GM23338 (cell line): ENCODE results near the gene DMD. TPM values are rescaled to one million over a fixed set of nuclear protein-coding genes. Genes with fewer than 3 reads are reported as not detected.

Experiments
- ATAC-seq: fragments of 200-7000 bp; cut with Tn5 transposase; 3 replicates; pipeline ENCODE4 v1.9.1; 2020
- DNase-seq: peaks from one replicate; pipeline ENCODE4 v3.0.0-alpha.2; 2015; ENCODE audit warnings: low spot score
- H2AFZ ChIP-seq: fragments of 200-600 bp; sonication (generic); 2 replicates; pipeline ENCODE4 v1.8.0; 2016; ENCODE audit warnings: antibody characterized with exemption, mild to moderate bottlenecking, moderate library complexity
- H3F3A ChIP-seq: fragments of 200-600 bp; sonication (generic); replicated peaks from 2 replicates; pipeline ENCODE4 v1.8.0; 2017; ENCODE audit warnings: antibody characterized with exemption, mixed run types, low read depth
- H3K27ac ChIP-seq: fragments of 200-600 bp; sonication (generic); 2 replicates; pipeline ENCODE4 v1.6.1; 2016; ENCODE audit warnings: low read depth
- H3K27me3 ChIP-seq: fragments of 200-600 bp; sonication (generic); 2 replicates; pipeline ENCODE4 v1.8.0; 2016; ENCODE audit warnings: mild to moderate bottlenecking, mixed run types, moderate library complexity; ENCODE audit not compliant: insufficient read depth
- H3K36me3 ChIP-seq: fragments of 200-600 bp; sonication (generic); 2 replicates; pipeline ENCODE4 v1.8.0; 2016; ENCODE audit warnings: mild to moderate bottlenecking; ENCODE audit not compliant: insufficient read depth
- H3K4me1 ChIP-seq: fragments of 200-600 bp; sonication (generic); 2 replicates; pipeline ENCODE4 v1.8.0; 2016; ENCODE audit warnings: mild to moderate bottlenecking, moderate library complexity; ENCODE audit not compliant: insufficient read depth
- H3K4me2 ChIP-seq: fragments of 200-600 bp; sonication (generic); 2 replicates; pipeline ENCODE4 v1.7.1; 2017; ENCODE audit warnings: mixed run types
- H3K4me3 ChIP-seq: fragments of 200-600 bp; sonication (generic); 2 replicates; pipeline ENCODE4 v1.6.1; 2016; ENCODE audit warnings: mixed run types
- H3K79me2 ChIP-seq: fragments of 200-600 bp; sonication (generic); replicated peaks from 2 replicates; pipeline ENCODE4 v1.8.0; 2017; ENCODE audit warnings: mild to moderate bottlenecking; ENCODE audit not compliant: insufficient read depth
- H3K9me2 ChIP-seq: fragments of 200-600 bp; sonication (generic); 2 replicates; pipeline ENCODE4 v1.8.0; 2017; ENCODE audit not compliant: insufficient read depth
- H4K20me1 ChIP-seq: fragments of 200-600 bp; sonication (generic); replicated peaks from 2 replicates; pipeline ENCODE4 v1.8.0; 2017; ENCODE audit warnings: mild to moderate bottlenecking; ENCODE audit not compliant: insufficient read depth
- H3K27ac Mint-ChIP-seq: 2 replicates; pipeline ENCODE4 v1.8.0; 2020; ENCODE audit warnings: inconsistent platforms, mild to moderate bottlenecking, moderate library complexity, mixed read lengths
- H3K27me3 Mint-ChIP-seq: 3 replicates; pipeline ENCODE4 v1.8.0; 2022; ENCODE audit warnings: low read depth, mild to moderate bottlenecking, moderate library complexity, mixed read lengths, inconsistent platforms; ENCODE audit not compliant: insufficient read depth, poor library complexity
- H3K36me3 Mint-ChIP-seq: 3 replicates; pipeline ENCODE4 v1.8.0; 2021; ENCODE audit warnings: low read depth, mild to moderate bottlenecking, inconsistent platforms, moderate library complexity, mixed read lengths
- H3K4me1 Mint-ChIP-seq: 3 replicates; pipeline ENCODE4 v1.8.0; 2020; ENCODE audit warnings: mild to moderate bottlenecking, inconsistent platforms, mixed read lengths
- H3K4me3 Mint-ChIP-seq: 3 replicates; pipeline ENCODE4 v1.8.0; 2021; ENCODE audit warnings: moderate library complexity, mild to moderate bottlenecking, inconsistent platforms, mixed read lengths
- H3K9me3 Mint-ChIP-seq: 3 replicates; pipeline ENCODE4 v1.8.0; 2020; ENCODE audit warnings: moderate library complexity, mild to moderate bottlenecking, inconsistent platforms, mixed read lengths
- EZH2 ChIP-seq: fragments of 200-600 bp; sonication (generic); IDR thresholded peaks from one replicate; pipeline ENCODE4 v1.8.0; 2017; ENCODE audit warnings: antibody characterized with exemption, mild to moderate bottlenecking, low read depth; ENCODE audit not compliant: unreplicated experiment
- EZH2phosphoT487 ChIP-seq: fragments of 200-600 bp; sonication (generic); IDR thresholded peaks from one replicate; pipeline ENCODE4 v1.8.1; 2018; ENCODE audit warnings: antibody characterized with exemption; ENCODE audit not compliant: unreplicated experiment
- JUNB ChIP-seq: IDR thresholded peaks from one replicate; pipeline ENCODE4 v1.6.1; 2016; ENCODE audit warnings: antibody characterized with exemption; ENCODE audit not compliant: unreplicated experiment
- NANOG ChIP-seq: IDR thresholded peaks from 2 replicates; pipeline ENCODE4 v1.6.1; 2016; ENCODE audit warnings: antibody characterized with exemption, borderline replicate concordance
- POLR2AphosphoS5 ChIP-seq: IDR thresholded peaks from 2 replicates; pipeline ENCODE4 v1.6.1; 2016; ENCODE audit warnings: antibody characterized with exemption, low read depth
- STAT1 ChIP-seq: IDR thresholded peaks from one replicate; pipeline ENCODE4 v1.6.1; 2016; ENCODE audit warnings: antibody characterized with exemption; ENCODE audit not compliant: unreplicated experiment
- ZNF114 ChIP-seq: fragments of 250-450 bp; sonication (Bioruptor Pico); IDR thresholded peaks from 2 replicates; pipeline ENCODE4 v1.5.0; 2020; ENCODE audit warnings: mild to moderate bottlenecking, moderate library complexity
- ZNF331 ChIP-seq: fragments of 250-450 bp; sonication (Bioruptor Pico); IDR thresholded peaks from 2 replicates; pipeline ENCODE4 v1.5.0; 2020; ENCODE audit warnings: low read depth, mild to moderate bottlenecking, moderate library complexity
- polyA plus RNA-seq: library from polyadenylated mRNA; unstranded; fragments of >200 nt; fragmentation: Nextera tagmentation; extraction: Ambion mirVana; gene quantifications from 2 replicates; pipeline ENCODE4 v1.2.1, GENCODE V29; 2016
- total RNA-seq: library from RNA; depleted of rRNA; stranded (reverse); fragments of >200 nt; shearing (Covaris generic); gene quantifications from 2 replicates; pipeline ENCODE4 v1.2.3, GENCODE V29; 2014
- TF ChIP-seq, protein P1 (sequence below): IDR thresholded peaks from 2 replicates; pipeline ENCODE4 v1.6.1; 2016; ENCODE audit warnings: antibody characterized with exemption
- TF ChIP-seq, protein P2 (sequence below): fragments of 250-450 bp; sonication (Bioruptor Pico); IDR thresholded peaks from 2 replicates; pipeline ENCODE4 v1.5.0; 2020; ENCODE audit warnings: mild to moderate bottlenecking, moderate library complexity
- TF ChIP-seq, protein P3 (sequence below), 2 experiments: fragments of 200-600 bp in 1 of 2; sonication (generic) in 1 of 2; conservative IDR thresholded peaks; 2 replicates each; pipeline versions ENCODE4 v1.5.1 to v1.6.1; 2016 to 2017; ENCODE audit warnings: antibody characterized with exemption in 2 of 2, low read depth in 2 of 2, mild to moderate bottlenecking in 2 of 2, moderate library complexity in 1 of 2

The DMD gene
- total and polyA plus RNA-seq, 2 experiments from 2014 or later, result 4.5 to 7.6 TPM

DNA sequence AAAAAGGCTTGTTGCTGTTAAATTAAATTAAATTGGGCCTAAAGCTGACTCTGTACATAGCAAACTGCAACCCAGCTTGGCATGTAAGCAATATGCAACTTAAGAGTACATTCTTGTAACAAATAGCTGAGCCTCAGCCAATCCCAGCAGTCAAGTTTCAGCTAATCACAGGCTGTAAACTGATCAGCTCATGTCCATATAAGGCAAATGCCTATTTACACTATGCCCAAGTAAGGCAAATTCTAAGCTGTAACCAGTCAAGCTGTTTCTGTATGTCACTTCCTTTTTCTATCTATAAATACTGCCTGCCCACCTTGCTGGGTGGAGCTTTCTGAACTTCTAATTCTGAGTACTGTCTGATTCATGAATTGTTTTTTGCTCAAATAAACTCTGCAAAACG is 1710.4 kb downstream of the DMD start:
- H4K20me1 ChIP-seq, result no peaks in the 10 kb centered on the region
- no peaks in the 10 kb centered on the region for H3K27me3 Mint-ChIP-seq
- H3K36me3 Mint-ChIP-seq, result no peaks in the 10 kb centered on the region
- H3K4me3 ChIP-seq, result no peak overlapping the region
- H3K79me2 ChIP-seq, result no peaks in the 10 kb centered on the region
- peak; percentile 5 for DNase-seq
- H3K4me3 Mint-ChIP-seq, result no peak overlapping the region
- peaks cover 9% of the 10 kb centered on the region; the same call in 2 of the 3 replicates for H3K4me1 Mint-ChIP-seq
- H3K27ac ChIP-seq, result no peak overlapping the region
- H3K27ac Mint-ChIP-seq, result no peak overlapping the region
- no peaks in the 10 kb centered on the region for H3K4me1 ChIP-seq
- TF ChIP-seq, protein P1, sequence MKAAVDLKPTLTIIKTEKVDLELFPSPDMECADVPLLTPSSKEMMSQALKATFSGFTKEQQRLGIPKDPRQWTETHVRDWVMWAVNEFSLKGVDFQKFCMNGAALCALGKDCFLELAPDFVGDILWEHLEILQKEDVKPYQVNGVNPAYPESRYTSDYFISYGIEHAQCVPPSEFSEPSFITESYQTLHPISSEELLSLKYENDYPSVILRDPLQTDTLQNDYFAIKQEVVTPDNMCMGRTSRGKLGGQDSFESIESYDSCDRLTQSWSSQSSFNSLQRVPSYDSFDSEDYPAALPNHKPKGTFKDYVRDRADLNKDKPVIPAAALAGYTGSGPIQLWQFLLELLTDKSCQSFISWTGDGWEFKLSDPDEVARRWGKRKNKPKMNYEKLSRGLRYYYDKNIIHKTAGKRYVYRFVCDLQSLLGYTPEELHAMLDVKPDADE, result no peak
- TF ChIP-seq ZNF331 (CRISPR knock-in tag), result no peak
- TF ChIP-seq, protein P2, sequence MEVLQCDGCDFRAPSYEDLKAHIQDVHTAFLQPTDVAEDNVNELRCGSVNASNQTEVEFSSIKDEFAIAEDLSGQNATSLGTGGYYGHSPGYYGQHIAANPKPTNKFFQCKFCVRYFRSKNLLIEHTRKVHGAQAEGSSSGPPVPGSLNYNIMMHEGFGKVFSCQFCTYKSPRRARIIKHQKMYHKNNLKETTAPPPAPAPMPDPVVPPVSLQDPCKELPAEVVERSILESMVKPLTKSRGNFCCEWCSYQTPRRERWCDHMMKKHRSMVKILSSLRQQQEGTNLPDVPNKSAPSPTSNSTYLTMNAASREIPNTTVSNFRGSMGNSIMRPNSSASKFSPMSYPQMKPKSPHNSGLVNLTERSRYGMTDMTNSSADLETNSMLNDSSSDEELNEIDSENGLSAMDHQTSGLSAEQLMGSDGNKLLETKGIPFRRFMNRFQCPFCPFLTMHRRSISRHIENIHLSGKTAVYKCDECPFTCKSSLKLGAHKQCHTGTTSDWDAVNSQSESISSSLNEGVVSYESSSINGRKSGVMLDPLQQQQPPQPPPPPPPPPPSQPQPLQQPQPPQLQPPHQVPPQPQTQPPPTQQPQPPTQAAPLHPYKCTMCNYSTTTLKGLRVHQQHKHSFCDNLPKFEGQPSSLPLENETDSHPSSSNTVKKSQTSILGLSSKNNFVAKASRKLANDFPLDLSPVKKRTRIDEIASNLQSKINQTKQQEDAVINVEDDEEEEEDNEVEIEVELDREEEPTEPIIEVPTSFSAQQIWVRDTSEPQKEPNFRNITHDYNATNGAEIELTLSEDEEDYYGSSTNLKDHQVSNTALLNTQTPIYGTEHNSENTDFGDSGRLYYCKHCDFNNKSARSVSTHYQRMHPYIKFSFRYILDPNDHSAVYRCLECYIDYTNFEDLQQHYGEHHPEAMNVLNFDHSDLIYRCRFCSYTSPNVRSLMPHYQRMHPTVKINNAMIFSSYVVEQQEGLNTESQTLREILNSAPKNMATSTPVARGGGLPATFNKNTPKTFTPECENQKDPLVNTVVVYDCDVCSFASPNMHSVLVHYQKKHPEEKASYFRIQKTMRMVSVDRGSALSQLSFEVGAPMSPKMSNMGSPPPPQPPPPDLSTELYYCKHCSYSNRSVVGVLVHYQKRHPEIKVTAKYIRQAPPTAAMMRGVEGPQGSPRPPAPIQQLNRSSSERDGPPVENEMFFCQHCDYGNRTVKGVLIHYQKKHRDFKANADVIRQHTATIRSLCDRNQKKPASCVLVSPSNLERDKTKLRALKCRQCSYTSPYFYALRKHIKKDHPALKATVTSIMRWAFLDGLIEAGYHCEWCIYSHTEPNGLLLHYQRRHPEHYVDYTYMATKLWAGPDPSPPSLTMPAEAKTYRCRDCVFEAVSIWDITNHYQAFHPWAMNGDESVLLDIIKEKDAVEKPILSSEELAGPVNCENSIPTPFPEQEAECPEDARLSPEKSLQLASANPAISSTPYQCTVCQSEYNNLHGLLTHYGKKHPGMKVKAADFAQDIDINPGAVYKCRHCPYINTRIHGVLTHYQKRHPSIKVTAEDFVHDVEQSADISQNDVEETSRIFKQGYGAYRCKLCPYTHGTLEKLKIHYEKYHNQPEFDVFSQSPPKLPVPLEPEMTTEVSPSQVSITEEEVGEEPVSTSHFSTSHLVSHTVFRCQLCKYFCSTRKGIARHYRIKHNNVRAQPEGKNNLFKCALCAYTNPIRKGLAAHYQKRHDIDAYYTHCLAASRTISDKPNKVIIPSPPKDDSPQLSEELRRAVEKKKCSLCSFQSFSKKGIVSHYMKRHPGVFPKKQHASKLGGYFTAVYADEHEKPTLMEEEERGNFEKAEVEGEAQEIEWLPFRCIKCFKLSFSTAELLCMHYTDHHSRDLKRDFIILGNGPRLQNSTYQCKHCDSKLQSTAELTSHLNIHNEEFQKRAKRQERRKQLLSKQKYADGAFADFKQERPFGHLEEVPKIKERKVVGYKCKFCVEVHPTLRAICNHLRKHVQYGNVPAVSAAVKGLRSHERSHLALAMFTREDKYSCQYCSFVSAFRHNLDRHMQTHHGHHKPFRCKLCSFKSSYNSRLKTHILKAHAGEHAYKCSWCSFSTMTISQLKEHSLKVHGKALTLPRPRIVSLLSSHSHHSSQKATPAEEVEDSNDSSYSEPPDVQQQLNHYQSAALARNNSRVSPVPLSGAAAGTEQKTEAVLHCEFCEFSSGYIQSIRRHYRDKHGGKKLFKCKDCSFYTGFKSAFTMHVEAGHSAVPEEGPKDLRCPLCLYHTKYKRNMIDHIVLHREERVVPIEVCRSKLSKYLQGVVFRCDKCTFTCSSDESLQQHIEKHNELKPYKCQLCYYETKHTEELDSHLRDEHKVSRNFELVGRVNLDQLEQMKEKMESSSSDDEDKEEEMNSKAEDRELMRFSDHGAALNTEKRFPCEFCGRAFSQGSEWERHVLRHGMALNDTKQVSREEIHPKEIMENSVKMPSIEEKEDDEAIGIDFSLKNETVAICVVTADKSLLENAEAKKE (CRISPR knock-in tag), result no peak
- TF ChIP-seq POLR2AphosphoS5, result no peak
- no peak for TF ChIP-seq EZH2
- TF ChIP-seq NANOG, result no peak
- no peak for TF ChIP-seq EZH2phosphoT487
- TF ChIP-seq JUNB, result no peak
- TF ChIP-seq, protein P3, sequence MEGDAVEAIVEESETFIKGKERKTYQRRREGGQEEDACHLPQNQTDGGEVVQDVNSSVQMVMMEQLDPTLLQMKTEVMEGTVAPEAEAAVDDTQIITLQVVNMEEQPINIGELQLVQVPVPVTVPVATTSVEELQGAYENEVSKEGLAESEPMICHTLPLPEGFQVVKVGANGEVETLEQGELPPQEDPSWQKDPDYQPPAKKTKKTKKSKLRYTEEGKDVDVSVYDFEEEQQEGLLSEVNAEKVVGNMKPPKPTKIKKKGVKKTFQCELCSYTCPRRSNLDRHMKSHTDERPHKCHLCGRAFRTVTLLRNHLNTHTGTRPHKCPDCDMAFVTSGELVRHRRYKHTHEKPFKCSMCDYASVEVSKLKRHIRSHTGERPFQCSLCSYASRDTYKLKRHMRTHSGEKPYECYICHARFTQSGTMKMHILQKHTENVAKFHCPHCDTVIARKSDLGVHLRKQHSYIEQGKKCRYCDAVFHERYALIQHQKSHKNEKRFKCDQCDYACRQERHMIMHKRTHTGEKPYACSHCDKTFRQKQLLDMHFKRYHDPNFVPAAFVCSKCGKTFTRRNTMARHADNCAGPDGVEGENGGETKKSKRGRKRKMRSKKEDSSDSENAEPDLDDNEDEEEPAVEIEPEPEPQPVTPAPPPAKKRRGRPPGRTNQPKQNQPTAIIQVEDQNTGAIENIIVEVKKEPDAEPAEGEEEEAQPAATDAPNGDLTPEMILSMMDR (conservative IDR thresholded peaks at IDR 0.05; ENCODE audit: low read depth in 2 of 2), result no peak
- TF ChIP-seq ZNF114 (CRISPR knock-in tag), result no peak
- no peak for TF ChIP-seq STAT1
- no peak overlapping the region for H2AFZ ChIP-seq
- H3K27me3 ChIP-seq, result no peaks in the 10 kb centered on the region
- H3K9me3 Mint-ChIP-seq, result no peaks in the 10 kb centered on the region
- peak; percentile 31; the same call in 1 of the 3 replicates for ATAC-seq
- H3K36me3 ChIP-seq, result no peaks in the 10 kb centered on the region
- H3K4me2 ChIP-seq, result no peak overlapping the region
- no peaks in the 10 kb centered on the region for H3F3A ChIP-seq
- H3K9me2 ChIP-seq, result no peaks in the 10 kb centered on the region
